Fibroblast of lung (primary cell): ENCODE measurements around the gene RHOB. TPM values are rescaled to one million over a fixed set of nuclear protein-coding genes. Genes with fewer than 3 reads are reported as not detected.

Experiments
- DNase-seq, 2 donors: peaks; one replicate each; pipeline versions ENCODE4 v3.0.0 to v3.0.0-alpha.2; 2010; ENCODE audit warnings: low read depth in 2 of 2
- H2AFZ ChIP-seq: 2 replicates; pipeline ENCODE4 v1.5.1; 2012; ENCODE audit warnings: low read length, control low read depth, inconsistent platforms
- H3K27ac ChIP-seq: 2 replicates; pipeline ENCODE4 v1.5.1; 2011; ENCODE audit warnings: low read length, control low read depth; ENCODE audit not compliant: insufficient read depth
- H3K27me3 ChIP-seq: 2 replicates; pipeline ENCODE4 v1.5.1; 2011; ENCODE audit warnings: mild to moderate bottlenecking, low read length; ENCODE audit not compliant: control insufficient read depth, insufficient read depth
- H3K36me3 ChIP-seq: 2 replicates; pipeline ENCODE4 v1.5.1; 2011; ENCODE audit warnings: low read length; ENCODE audit not compliant: control insufficient read depth, insufficient read depth
- H3K4me1 ChIP-seq: 2 replicates; pipeline ENCODE4 v1.5.1; 2011; ENCODE audit warnings: low read length; ENCODE audit not compliant: control insufficient read depth, insufficient read depth; ENCODE audit errors: extremely low read depth
- H3K4me2 ChIP-seq: 2 replicates; pipeline ENCODE4 v1.5.1; 2011; ENCODE audit warnings: low read length, control low read depth; ENCODE audit not compliant: insufficient read depth; ENCODE audit errors: extremely low read depth
- H3K4me3 ChIP-seq, 4 experiments: fragments of 200-600 bp in 1 of 4; sonication (generic) in 1 of 4; replicated peaks in 1 of 4; 2 replicates each; pipeline ENCODE4 v1.5.1; 2011 to 2016; ENCODE audit warnings: low read length in 4 of 4, low read depth in 3 of 4, mild to moderate bottlenecking in 3 of 4, control low read depth in 2 of 4, inconsistent platforms in 1 of 4, mixed read lengths in 1 of 4; ENCODE audit not compliant: insufficient read depth in 1 of 4; ENCODE audit errors: control extremely low read depth in 1 of 4
- H3K79me2 ChIP-seq: 2 replicates; pipeline ENCODE4 v1.5.1; 2012; ENCODE audit warnings: mild to moderate bottlenecking, low read length, inconsistent platforms; ENCODE audit not compliant: control insufficient read depth, insufficient read depth
- H3K9ac ChIP-seq: 2 replicates; pipeline ENCODE4 v1.5.1; 2011; ENCODE audit warnings: mild to moderate bottlenecking, low read length, control low read depth; ENCODE audit not compliant: insufficient read depth
- H3K9me3 ChIP-seq: 2 replicates; pipeline ENCODE4 v1.5.1; 2012; ENCODE audit warnings: low read depth, low read length; ENCODE audit not compliant: control insufficient read depth, insufficient read depth
- H4K20me1 ChIP-seq: 2 replicates; pipeline ENCODE4 v1.5.1; 2011; ENCODE audit warnings: low read length; ENCODE audit not compliant: control insufficient read depth, insufficient read depth; ENCODE audit errors: extremely low read depth
- CTCF ChIP-seq, 2 donors: IDR thresholded peaks in 1 of 2; conservative IDR thresholded peaks in 1 of 2; 1 replicate in 1 of 2; 2 replicates in 1 of 2; pipeline ENCODE4 v1.5.1; 2011 to 2012; ENCODE audit warnings: low read length in 2 of 2, control low read depth in 1 of 2, inconsistent platforms in 1 of 2, low read depth in 1 of 2, mild to moderate bottlenecking in 1 of 2
- EZH2 ChIP-seq: IDR thresholded peaks from 2 replicates; pipeline ENCODE4 v1.5.1; 2012; ENCODE audit warnings: low read length, control low read depth, mild to moderate bottlenecking; ENCODE audit errors: missing control alignments
- polyA plus RNA-seq, 2 donors: library from polyadenylated mRNA; depleted of rRNA in 1 of 2; stranded (reverse) in 1 of 2; unstranded in 1 of 2; fragments of >200 nt; gene quantifications; 2 replicates each; pipeline ENCODE4 v1.2.1, GENCODE V29; 2011 to 2012; ENCODE audit warnings: missing spikeins in 1 of 2
- total RNA-seq: library from RNA; depleted of rRNA; stranded (reverse); fragments of >200 nt; gene quantifications from 2 replicates; pipeline ENCODE4 v1.2.1, GENCODE V29; 2014

The RHOB gene
- total and polyA plus RNA-seq, 2 donors (not counting 1 experiment from before 2014, with no cell fraction given): 113 to 171 TPM

GRCh38 chr2:20430461-20431300, 16.2 kb upstream of the RHOB start:
- Histone ChIP-seq H3K9ac (no peak overlapping the region), H3K4me3 (no peak overlapping the region), H3K27ac (no peak overlapping the region), H4K20me1 (no peaks in the 10 kb centered on the region), H3K4me2 (no peak overlapping the region), H3K36me3 (no peaks in the 10 kb centered on the region), H3K4me1 (peaks cover 4% of the 10 kb centered on the region), H3K9me3 (no peaks in the 10 kb centered on the region), H3K79me2 (no peaks in the 10 kb centered on the region), H2AFZ (no peak overlapping the region), H3K27me3 (no peaks in the 10 kb centered on the region)
- no peak for DNase-seq
- TF ChIP-seq EZH2: no peak
- TF ChIP-seq CTCF (conservative IDR thresholded peaks at IDR 0.05 in 1 of 2, IDR thresholded peaks at IDR 0.05 in 1 of 2; ENCODE audit: low read depth in 1 of 2, low read length in 2 of 2): no peak

- Histone ChIP-seq H4K20me1 (no peaks in the 10 kb centered on the region), H3K4me3 (no peak overlapping the region), H2AFZ (no peak overlapping the region), H3K79me2 (no peaks in the 10 kb centered on the region), H3K4me1 (peaks cover 3% of the 10 kb centered on the region), H3K9ac (no peak overlapping the region), H3K27ac (no peak overlapping the region), H3K36me3 (no peaks in the 10 kb centered on the region), H3K9me3 (no peaks in the 10 kb centered on the region), H3K4me2 (no peak overlapping the region), H3K27me3 (no peaks in the 10 kb centered on the region)
- no peak for DNase-seq
- no peak for TF ChIP-seq CTCF (conservative IDR thresholded peaks at IDR 0.05 in 1 of 2, IDR thresholded peaks at IDR 0.05 in 1 of 2; ENCODE audit: low read depth in 1 of 2, low read length in 2 of 2)
- no peak for TF ChIP-seq EZH2
Observed at GRCh38 chr2:20431301-20431698, 15.6 kb upstream of the RHOB start.

GRCh38 chr2:20431772-20432171, 15.1 kb upstream of the RHOB start:
- H3K4me3 ChIP-seq: no peak overlapping the region
- H3K4me2 ChIP-seq: no peak overlapping the region
- no peaks in the 10 kb centered on the region for H3K27me3 ChIP-seq
- no peak overlapping the region for H3K9ac ChIP-seq
- no peaks in the 10 kb centered on the region for H3K36me3 ChIP-seq
- peaks cover 3% of the 10 kb centered on the region for H3K4me1 ChIP-seq
- H3K9me3 ChIP-seq: no peaks in the 10 kb centered on the region
- no peak for DNase-seq
- no peaks in the 10 kb centered on the region for H3K79me2 ChIP-seq
- no peak for TF ChIP-seq EZH2
- TF ChIP-seq CTCF (conservative IDR thresholded peaks at IDR 0.05 in 1 of 2, IDR thresholded peaks at IDR 0.05 in 1 of 2; ENCODE audit: low read depth in 1 of 2, low read length in 2 of 2): no peak
- no peak overlapping the region for H3K27ac ChIP-seq
- H4K20me1 ChIP-seq: no peaks in the 10 kb centered on the region
- no peak overlapping the region for H2AFZ ChIP-seq
